C4-2B (cell line): ENCODE measurements around the gene UGT1A8.
"Not testable (repeated sequence)": the region's sequence is repeated elsewhere in the genome, so short reads cannot be mapped to it uniquely, and the experiment has no call there.

Source experiments
- ZFX ChIP-seq: fragments of 450-650 bp; IDR thresholded peaks from 2 replicates; pipeline ENCODE4 v1.6.1; 2017
- TF ChIP-seq, protein P1 (sequence below): fragments of 450-650 bp; conservative IDR thresholded peaks from 2 replicates; pipeline ENCODE4 v1.5.1; 2017; ENCODE audit warnings: mild to moderate bottlenecking

DNA sequence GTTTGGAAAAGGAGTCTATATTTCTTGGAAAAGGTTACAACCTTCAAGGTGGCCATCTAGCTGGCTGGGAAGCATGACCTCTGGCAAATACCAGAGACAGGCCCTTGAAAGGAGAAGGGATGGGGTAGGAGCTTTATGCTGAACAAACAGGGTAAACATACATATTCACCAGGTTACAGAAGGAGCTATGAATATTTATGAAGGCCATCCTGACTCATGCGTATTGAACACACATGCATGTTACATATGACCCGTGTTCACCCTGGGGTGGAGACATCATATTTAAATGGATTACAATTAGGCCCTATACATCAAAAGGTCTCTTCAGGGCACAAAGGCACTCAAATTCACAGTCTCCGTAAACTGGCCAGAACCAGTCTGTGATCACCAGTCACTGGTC, 38.5 kb downstream of the UGT1A8 start:
- TF ChIP-seq, protein P1, sequence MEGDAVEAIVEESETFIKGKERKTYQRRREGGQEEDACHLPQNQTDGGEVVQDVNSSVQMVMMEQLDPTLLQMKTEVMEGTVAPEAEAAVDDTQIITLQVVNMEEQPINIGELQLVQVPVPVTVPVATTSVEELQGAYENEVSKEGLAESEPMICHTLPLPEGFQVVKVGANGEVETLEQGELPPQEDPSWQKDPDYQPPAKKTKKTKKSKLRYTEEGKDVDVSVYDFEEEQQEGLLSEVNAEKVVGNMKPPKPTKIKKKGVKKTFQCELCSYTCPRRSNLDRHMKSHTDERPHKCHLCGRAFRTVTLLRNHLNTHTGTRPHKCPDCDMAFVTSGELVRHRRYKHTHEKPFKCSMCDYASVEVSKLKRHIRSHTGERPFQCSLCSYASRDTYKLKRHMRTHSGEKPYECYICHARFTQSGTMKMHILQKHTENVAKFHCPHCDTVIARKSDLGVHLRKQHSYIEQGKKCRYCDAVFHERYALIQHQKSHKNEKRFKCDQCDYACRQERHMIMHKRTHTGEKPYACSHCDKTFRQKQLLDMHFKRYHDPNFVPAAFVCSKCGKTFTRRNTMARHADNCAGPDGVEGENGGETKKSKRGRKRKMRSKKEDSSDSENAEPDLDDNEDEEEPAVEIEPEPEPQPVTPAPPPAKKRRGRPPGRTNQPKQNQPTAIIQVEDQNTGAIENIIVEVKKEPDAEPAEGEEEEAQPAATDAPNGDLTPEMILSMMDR = not testable (repeated sequence)
- TF ChIP-seq ZFX = not testable (repeated sequence)
